Nephron progenitor cell (in vitro differentiated cells): ENCODE data around the gene TASOR.
"Not testable (repeated sequence)": the region's sequence is repeated elsewhere in the genome, so short reads cannot be mapped to it uniquely, and the experiment has no call there.

Experiments
- DNase-seq: peaks from one replicate; pipeline ENCODE4 v3.0.0; 2021
- H3K27ac Mint-ChIP-seq: 2 replicates; pipeline ENCODE4 v1.8.0; 2021; ENCODE audit warnings: mild to moderate bottlenecking, moderate library complexity, mixed read lengths
- H3K27me3 Mint-ChIP-seq: 2 replicates; pipeline ENCODE4 v1.8.0; 2021; ENCODE audit warnings: mild to moderate bottlenecking, low read depth, mixed read lengths; ENCODE audit not compliant: poor library complexity
- H3K36me3 Mint-ChIP-seq: 2 replicates; pipeline ENCODE4 v1.8.0; 2021; ENCODE audit warnings: low read depth, mixed read lengths
- H3K4me1 Mint-ChIP-seq: 2 replicates; pipeline ENCODE4 v1.8.0; 2021; ENCODE audit warnings: mixed read lengths
- H3K4me3 Mint-ChIP-seq: 2 replicates; pipeline ENCODE4 v1.8.0; 2021; ENCODE audit warnings: mild to moderate bottlenecking, moderate library complexity, mixed read lengths
- H3K9me3 Mint-ChIP-seq: 2 replicates; pipeline ENCODE4 v1.8.0; 2021; ENCODE audit warnings: mild to moderate bottlenecking, moderate library complexity, mixed read lengths
- CTCF ChIP-seq: fragments of 200-600 bp; sonication (generic); IDR thresholded peaks from 2 replicates; pipeline ENCODE4 v1.5.0; 2021; ENCODE audit warnings: antibody characterized with exemption

The TASOR gene

GRCh38 chr3:56694867-56695683 lies 12.0 kb upstream of the TASOR start:
- Mint-ChIP-seq H3K27ac (no peak overlapping the region), H3K36me3 (no peaks in the 10 kb centered on the region), H3K27me3 (peaks cover 11% of the 10 kb centered on the region), H3K4me3 (no peak overlapping the region), H3K9me3 (peaks cover 11% of the 10 kb centered on the region), H3K4me1 (peaks cover 5% of the 10 kb centered on the region)
- DNase-seq: no peak
- TF ChIP-seq CTCF: no peak

GRCh38 chr3:56693750-56694149 lies 10.7 kb upstream of the TASOR start:
- no peak for TF ChIP-seq CTCF
- Mint-ChIP-seq H3K4me3 (no peak overlapping the region), H3K4me1 (peaks cover 5% of the 10 kb centered on the region), H3K27me3 (peaks cover 6% of the 10 kb centered on the region), H3K27ac (no peak overlapping the region), H3K36me3 (no peaks in the 10 kb centered on the region), H3K9me3 (peaks cover 11% of the 10 kb centered on the region)
- DNase-seq: no peak

GRCh38 chr3:56692520-56693433 lies 9.7 kb upstream of the TASOR start:
- H3K4me3 Mint-ChIP-seq: not testable (repeated sequence)

GRCh38 chr3:56692001-56692365 lies 8.9 kb upstream of the TASOR start:
- H3K27me3 Mint-ChIP-seq, H3K27ac Mint-ChIP-seq, H3K4me1 Mint-ChIP-seq, DNase-seq, H3K4me3 Mint-ChIP-seq, H3K36me3 Mint-ChIP-seq: not testable (repeated sequence)
- H3K9me3 Mint-ChIP-seq: peaks cover 11% of the 10 kb centered on the region

More at GRCh38 chr3:56692520-56693433, 9.7 kb upstream of the TASOR start:
- not testable (repeated sequence) for H3K27me3 Mint-ChIP-seq, DNase-seq, H3K27ac Mint-ChIP-seq, H3K4me1 Mint-ChIP-seq, H3K36me3 Mint-ChIP-seq
- peaks cover 11% of the 10 kb centered on the region for H3K9me3 Mint-ChIP-seq

- no peak overlapping the region for H3K4me3 Mint-ChIP-seq
- H3K36me3 Mint-ChIP-seq: no peaks in the 10 kb centered on the region
- H3K4me1 Mint-ChIP-seq: peaks cover 5% of the 10 kb centered on the region
- TF ChIP-seq CTCF: no peak
- H3K27me3 Mint-ChIP-seq: no peaks in the 10 kb centered on the region
- H3K9me3 Mint-ChIP-seq: peaks cover 11% of the 10 kb centered on the region
- no peak for DNase-seq
- no peak overlapping the region for H3K27ac Mint-ChIP-seq
These were observed 8.3 kb upstream of the TASOR start for GRCh38 chr3:56691165-56692000.

GRCh38 chr3:56689303-56689702 lies 6.2 kb upstream of the TASOR start:
- Mint-ChIP-seq H3K9me3 (peaks cover 22% of the 10 kb centered on the region), H3K36me3 (peaks cover 11% of the 10 kb centered on the region), H3K4me3 (no peak overlapping the region), H3K27me3 (no peaks in the 10 kb centered on the region), H3K4me1 (peaks cover 5% of the 10 kb centered on the region), H3K27ac (no peak overlapping the region)
- DNase-seq: no peak
- TF ChIP-seq CTCF: no peak
